ENCODE measurements around the gene KLHL25.
A peak's percentile ranks its signal among the peaks of the same experiment; 100 is the strongest.

Gene KLHL25

GRCh38 chr15:85793641-85794597, 806 bp downstream of the KLHL25 start:
- Histone ChIP-seq H3K27me3 (ENCODE audit: control insufficient read depth, low read length) (peaks cover 27% of the 10 kb centered on the region), H3F3A (ENCODE audit: control insufficient read depth, insufficient read depth) (no peaks in the 10 kb centered on the region), H3K4me3 (ENCODE audit: low read length) (peak overlapping the region; percentile 87), H3K9me2 (replicated peaks; ENCODE audit: control insufficient read depth, low read length) (no peaks in the 10 kb centered on the region), H3K27ac (ENCODE audit: low read depth, low read length) (no peak overlapping the region), H4K20me1 (ENCODE audit: control insufficient read depth, insufficient read depth, low read depth, low read length) (peaks cover 14% of the 10 kb centered on the region), H3K4me2 (ENCODE audit: low read length) (peak overlapping the region; percentile 97), H3K79me2 (ENCODE audit: control insufficient read depth, low read length) (peaks cover 16% of the 10 kb centered on the region), H3K9me3 (ENCODE audit: control insufficient read depth, insufficient read depth, low read length) (no peaks in the 10 kb centered on the region), H3K36me3 (ENCODE audit: control insufficient read depth, low read length) (no peaks in the 10 kb centered on the region), H3K4me1 (ENCODE audit: control insufficient read depth, low read length) (peaks cover 20% of the 10 kb centered on the region)
- no peak for TF ChIP-seq CTCF (IDR thresholded peaks at IDR 0.05; ENCODE audit: low read depth, low read length, poor library complexity, severe bottlenecking)
- TF ChIP-seq EZH2phosphoT487 (IDR thresholded peaks at IDR 0.05; ENCODE audit: borderline replicate concordance, low read length): 0 out of 2 replicates have a peak, but pooled peaks have one; percentile 56

- Histone ChIP-seq H3F3A (ENCODE audit: control insufficient read depth, insufficient read depth) (no peaks in the 10 kb centered on the region), H3K9me2 (replicated peaks; ENCODE audit: control insufficient read depth, low read length) (no peaks in the 10 kb centered on the region), H3K27me3 (ENCODE audit: control insufficient read depth, low read length) (peaks cover 27% of the 10 kb centered on the region), H3K79me2 (ENCODE audit: control insufficient read depth, low read length) (peaks cover 16% of the 10 kb centered on the region), H4K20me1 (ENCODE audit: control insufficient read depth, insufficient read depth, low read depth, low read length) (peaks cover 14% of the 10 kb centered on the region), H3K4me1 (ENCODE audit: control insufficient read depth, low read length) (peaks cover 20% of the 10 kb centered on the region), H3K4me2 (ENCODE audit: low read length) (peak overlapping the region; percentile 97), H3K4me3 (ENCODE audit: low read length) (peak overlapping the region; percentile 87), H3K36me3 (ENCODE audit: control insufficient read depth, low read length) (no peaks in the 10 kb centered on the region), H3K9me3 (ENCODE audit: control insufficient read depth, insufficient read depth, low read length) (no peaks in the 10 kb centered on the region), H3K27ac (ENCODE audit: low read depth, low read length) (no peak overlapping the region)
- TF ChIP-seq EZH2phosphoT487 (IDR thresholded peaks at IDR 0.05; ENCODE audit: borderline replicate concordance, low read length) (no peak), CTCF (IDR thresholded peaks at IDR 0.05; ENCODE audit: low read depth, low read length, poor library complexity, severe bottlenecking) (no peak)
Observed at GRCh38 chr15:85792912-85793590, 1.7 kb downstream of the KLHL25 start.

DNA sequence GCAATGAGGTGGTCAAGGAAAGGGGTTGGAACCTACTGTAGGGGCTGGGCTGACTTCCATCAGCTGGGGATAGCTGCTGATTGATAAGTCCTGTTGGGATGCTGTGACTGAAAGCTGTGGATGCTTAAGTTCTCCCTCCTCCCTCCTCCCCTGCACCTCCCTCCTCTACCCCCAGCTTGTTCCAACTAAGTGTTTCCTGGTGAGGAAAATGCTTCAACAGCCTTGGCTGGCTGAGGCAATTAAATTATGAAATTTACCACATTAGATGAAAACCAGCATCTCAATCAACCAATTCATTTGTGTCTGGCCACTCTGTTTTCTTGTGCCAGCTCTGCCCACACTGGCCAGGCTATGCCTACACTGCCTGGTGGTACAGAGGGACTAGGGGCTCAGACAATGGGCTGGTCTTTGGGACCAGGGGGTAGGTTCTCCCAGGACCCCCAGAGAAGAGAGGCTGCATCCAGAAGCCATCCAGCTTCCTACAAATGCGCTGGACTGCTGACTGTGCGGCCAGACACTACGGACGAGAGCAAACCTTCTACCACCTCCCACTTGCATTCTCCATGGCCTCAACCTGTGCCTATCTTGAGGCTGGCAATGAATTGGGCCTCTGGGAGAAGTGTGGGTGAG, 2.5 kb downstream of the KLHL25 start:
- Histone ChIP-seq H3F3A (ENCODE audit: control insufficient read depth, insufficient read depth) (no peaks in the 10 kb centered on the region), H3K27me3 (ENCODE audit: control insufficient read depth, low read length) (peaks cover 27% of the 10 kb centered on the region), H3K9me2 (replicated peaks; ENCODE audit: control insufficient read depth, low read length) (no peaks in the 10 kb centered on the region), H3K4me3 (ENCODE audit: low read length) (no peak overlapping the region), H3K4me1 (ENCODE audit: control insufficient read depth, low read length) (peaks cover 20% of the 10 kb centered on the region), H3K36me3 (ENCODE audit: control insufficient read depth, low read length) (no peaks in the 10 kb centered on the region), H3K27ac (ENCODE audit: low read depth, low read length) (no peak overlapping the region), H4K20me1 (ENCODE audit: control insufficient read depth, insufficient read depth, low read depth, low read length) (peaks cover 14% of the 10 kb centered on the region), H3K79me2 (ENCODE audit: control insufficient read depth, low read length) (peaks cover 16% of the 10 kb centered on the region), H3K4me2 (ENCODE audit: low read length) (no peak overlapping the region), H3K9me3 (ENCODE audit: control insufficient read depth, insufficient read depth, low read length) (no peaks in the 10 kb centered on the region)
- TF ChIP-seq CTCF (IDR thresholded peaks at IDR 0.05; ENCODE audit: low read depth, low read length, poor library complexity, severe bottlenecking): no peak
- TF ChIP-seq EZH2phosphoT487 (IDR thresholded peaks at IDR 0.05; ENCODE audit: borderline replicate concordance, low read length): no peak

Data from DOHH2 (cell line).